Mucosa of stomach (tissue), 1 donor: ENCODE data around the gene C19orf47.

Source experiments
- H3K27me3 ChIP-seq: one replicate; pipeline ENCODE4 v1.7.0; 2013; ENCODE audit warnings: mild to moderate bottlenecking, low read length; ENCODE audit not compliant: control insufficient read depth, insufficient read depth
- H3K36me3 ChIP-seq: one replicate; pipeline ENCODE4 v1.7.0; 2013; ENCODE audit warnings: low read length; ENCODE audit not compliant: control insufficient read depth, insufficient read depth
- H3K4me1 ChIP-seq: one replicate; pipeline ENCODE4 v1.7.0; 2013; ENCODE audit warnings: mild to moderate bottlenecking, low read length; ENCODE audit not compliant: control insufficient read depth, insufficient read depth
- H3K4me3 ChIP-seq: one replicate; pipeline ENCODE4 v1.7.0; 2013; ENCODE audit warnings: low read length
- H3K9ac ChIP-seq: one replicate; pipeline ENCODE4 v1.7.0; 2013; ENCODE audit warnings: mild to moderate bottlenecking, low read length, moderate library complexity
- H3K9me3 ChIP-seq: one replicate; pipeline ENCODE4 v1.7.0; 2013; ENCODE audit warnings: mild to moderate bottlenecking, low read length, moderate library complexity; ENCODE audit not compliant: control insufficient read depth
- donor health status: Pancreatic carcinoma.

The C19orf47 gene

GRCh38 chr19:40302224-40303011, 45.8 kb downstream of the C19orf47 start:
- Histone ChIP-seq H3K9me3 (no peaks in the 10 kb centered on the region), H3K9ac (no peak overlapping the region), H3K4me3 (no peak overlapping the region)

GRCh38 chr19:40300668-40301067, 47.5 kb downstream of the C19orf47 start:
- H3K9ac ChIP-seq, result no peak overlapping the region
- H3K4me3 ChIP-seq, result no peak overlapping the region
- no peaks in the 10 kb centered on the region for H3K9me3 ChIP-seq
- H3K4me1 ChIP-seq, result no peaks in the 10 kb centered on the region
- H3K36me3 ChIP-seq, result no peaks in the 10 kb centered on the region
- no peaks in the 10 kb centered on the region for H3K27me3 ChIP-seq

More at GRCh38 chr19:40302224-40303011, 45.8 kb downstream of the C19orf47 start:
- no peaks in the 10 kb centered on the region for H3K36me3 ChIP-seq
- H3K27me3 ChIP-seq, result no peaks in the 10 kb centered on the region
- H3K4me1 ChIP-seq, result no peaks in the 10 kb centered on the region

- Histone ChIP-seq H3K4me1 (no peaks in the 10 kb centered on the region), H3K9ac (no peak overlapping the region), H3K27me3 (no peaks in the 10 kb centered on the region), H3K36me3 (no peaks in the 10 kb centered on the region), H3K9me3 (no peaks in the 10 kb centered on the region), H3K4me3 (no peak overlapping the region)
Observed at GRCh38 chr19:40298026-40298425, 50.2 kb downstream of the C19orf47 start.

- Histone ChIP-seq H3K4me3 (no peak overlapping the region), H3K4me1 (no peaks in the 10 kb centered on the region), H3K27me3 (no peaks in the 10 kb centered on the region), H3K9ac (no peak overlapping the region), H3K36me3 (no peaks in the 10 kb centered on the region), H3K9me3 (no peaks in the 10 kb centered on the region)
Observed at GRCh38 chr19:40294560-40294959, 53.6 kb downstream of the C19orf47 start.

GRCh38 chr19:40286971-40287421, 61.2 kb downstream of the C19orf47 start:
- Histone ChIP-seq H3K9ac (peak overlapping the region; percentile 10), H3K9me3 (no peaks in the 10 kb centered on the region), H3K36me3 (no peaks in the 10 kb centered on the region), H3K27me3 (no peaks in the 10 kb centered on the region), H3K4me1 (peaks cover 16% of the 10 kb centered on the region), H3K4me3 (no peak overlapping the region)

DNA sequence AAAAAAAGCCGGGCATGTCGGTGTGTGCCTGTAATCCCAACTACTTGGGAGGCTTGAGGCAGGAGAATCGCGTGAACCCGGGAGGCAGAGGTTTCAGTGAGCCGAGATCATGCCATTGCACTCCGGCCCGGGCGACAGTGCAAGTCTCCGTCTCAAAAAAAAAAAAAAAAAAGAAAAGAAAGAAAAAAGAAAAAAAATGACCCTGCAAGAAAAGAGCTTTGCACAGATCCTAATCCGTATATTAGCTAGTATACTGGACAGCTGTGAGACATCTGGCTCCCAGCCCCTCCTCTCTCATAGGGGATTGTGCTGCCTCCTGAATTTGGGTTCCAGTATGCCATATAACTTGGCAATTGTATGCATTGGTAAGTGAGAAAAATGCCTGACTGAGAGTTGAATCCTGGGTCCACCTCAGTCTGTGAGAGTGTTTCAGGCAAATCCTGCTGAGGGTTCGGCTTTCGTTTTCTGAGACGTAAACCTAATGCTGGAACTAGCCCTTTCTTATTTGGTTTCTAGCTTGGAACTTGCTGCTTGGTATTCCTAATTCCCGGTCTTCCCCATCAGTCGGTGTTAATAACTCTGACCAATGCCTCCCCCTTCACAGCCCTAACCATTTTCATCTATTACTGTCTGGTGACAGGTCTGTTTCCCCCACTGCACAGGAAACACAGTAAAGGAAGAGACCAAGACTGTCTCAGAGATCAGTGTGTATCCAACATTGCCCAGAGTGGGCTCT, 61.8 kb downstream of the C19orf47 start:
- Histone ChIP-seq H3K36me3 (no peaks in the 10 kb centered on the region), H3K4me3 (no peak overlapping the region), H3K4me1 (peaks cover 16% of the 10 kb centered on the region), H3K27me3 (no peaks in the 10 kb centered on the region), H3K9me3 (no peaks in the 10 kb centered on the region), H3K9ac (peak overlapping the region; percentile 87)

- Histone ChIP-seq H3K4me1 (peaks cover 24% of the 10 kb centered on the region), H3K9me3 (no peaks in the 10 kb centered on the region), H3K36me3 (no peaks in the 10 kb centered on the region), H3K27me3 (no peaks in the 10 kb centered on the region), H3K4me3 (peak overlapping the region; percentile 58), H3K9ac (peak overlapping the region; percentile 87)
Observed at GRCh38 chr19:40285353-40286234, 62.6 kb downstream of the C19orf47 start.

- peaks cover 33% of the 10 kb centered on the region for H3K4me1 ChIP-seq
- H3K4me3 ChIP-seq, result peak within 1 kb of the TSS; percentile 58
- H3K27me3 ChIP-seq, result no peaks in the 10 kb centered on the region
- H3K36me3 ChIP-seq, result no peaks in the 10 kb centered on the region
- H3K9ac ChIP-seq, result peak within 1 kb of the TSS; percentile 87
- H3K9me3 ChIP-seq, result no peaks in the 10 kb centered on the region
Observed at GRCh38 chr19:40284501-40285352, 63.5 kb downstream of the C19orf47 start, which contains the start of gene AKT2. AKT2 (minus strand) TSS chr19:40285345; CDS start chr19:40265267, 20,078 bp downstream.

DNA sequence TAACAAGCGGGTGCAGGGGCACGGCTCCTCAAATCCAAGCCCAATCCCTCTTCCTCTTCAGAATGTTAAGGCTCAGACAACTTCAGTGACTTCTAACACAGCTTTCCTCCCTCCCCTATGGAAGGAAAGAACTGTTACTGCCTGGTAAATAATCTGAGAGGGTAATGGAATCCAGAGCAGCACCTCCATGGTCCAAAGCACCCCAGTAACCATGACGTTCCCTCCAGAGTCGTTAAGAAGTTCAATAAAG, 64.0 kb downstream of the C19orf47 start:
- H3K27me3 ChIP-seq, result no peaks in the 10 kb centered on the region
- peak overlapping the region; percentile 76 for H3K9ac ChIP-seq
- no peaks in the 10 kb centered on the region for H3K9me3 ChIP-seq
- peak overlapping the region; percentile 54 for H3K4me3 ChIP-seq
- no peaks in the 10 kb centered on the region for H3K36me3 ChIP-seq
- H3K4me1 ChIP-seq, result peaks cover 38% of the 10 kb centered on the region

- Histone ChIP-seq H3K9me3 (no peaks in the 10 kb centered on the region), H3K4me3 (peak overlapping the region; percentile 54), H3K36me3 (no peaks in the 10 kb centered on the region), H3K4me1 (peaks cover 44% of the 10 kb centered on the region), H3K27me3 (no peaks in the 10 kb centered on the region), H3K9ac (peak overlapping the region; percentile 76)
Observed at GRCh38 chr19:40283414-40284250, 64.6 kb downstream of the C19orf47 start.
